SK-N-MC (cell line): ENCODE data around the gene JAK1.

ENCODE experiments used
- DNase-seq: peaks from one replicate; pipeline ENCODE4 v3.0.0-alpha.2; 2011; ENCODE audit warnings: low read depth, low spot score
- H3K27ac ChIP-seq: fragments of 200-600 bp; sonication (generic); 2 replicates; pipeline ENCODE4 v1.5.1; 2016; ENCODE audit warnings: mixed run types
- H3K36me3 ChIP-seq: fragments of 200-600 bp; sonication (generic); 2 replicates; pipeline ENCODE4 v1.6.1; 2017; ENCODE audit warnings: antibody characterized with exemption, low read length, mixed read lengths; ENCODE audit not compliant: insufficient read depth
- H3K4me3 ChIP-seq: fragments of 200-600 bp; sonication (generic); 2 replicates; pipeline ENCODE4 v1.5.1; 2016
- H3K9ac ChIP-seq: fragments of 200-600 bp; sonication (generic); 2 replicates; pipeline ENCODE4 v1.8.0; 2017; ENCODE audit warnings: mixed run types, mixed read lengths; ENCODE audit not compliant: insufficient read length
- H3K9me3 ChIP-seq: fragments of 200-600 bp; sonication (generic); 2 replicates; pipeline ENCODE4 v1.6.1; 2017; ENCODE audit warnings: low read depth, mild to moderate bottlenecking, antibody characterized with exemption, low read length, moderate library complexity, mixed read lengths
- EZH2 ChIP-seq: fragments of 200-600 bp; sonication (generic); IDR thresholded peaks from one replicate; pipeline ENCODE4 v1.6.1; 2017; ENCODE audit warnings: antibody characterized with exemption
- FOXP2 ChIP-seq: optimal IDR thresholded peaks from 2 replicates; pipeline ENCODE3; 2011; ENCODE audit warnings: mild to moderate bottlenecking, moderate library complexity; ENCODE audit not compliant: insufficient read depth; ENCODE audit errors: extremely low read length, control extremely low read depth
- POLR2AphosphoS5 ChIP-seq: IDR thresholded peaks from 2 replicates; pipeline ENCODE4 v1.6.1; 2012; ENCODE audit warnings: mild to moderate bottlenecking, low read depth, low read length, borderline replicate concordance

Gene JAK1

DNA sequence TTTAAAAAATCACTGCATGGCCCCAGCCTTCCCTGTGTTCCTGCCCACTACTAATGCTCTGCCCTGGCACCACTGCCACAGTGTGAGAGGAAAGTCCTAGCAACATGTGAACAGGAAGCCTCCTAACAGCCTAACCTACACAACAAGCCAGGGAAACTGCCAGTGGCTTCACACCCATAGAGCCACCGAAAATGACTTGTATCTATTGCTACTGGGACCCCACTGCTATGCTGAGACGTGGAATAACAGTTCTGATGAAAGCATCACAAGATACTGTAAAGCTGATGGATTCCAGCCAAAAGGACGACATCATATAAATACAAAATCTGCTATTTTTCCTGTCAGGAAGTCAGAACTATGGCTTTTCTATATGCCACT is 74.9 kb downstream of the JAK1 start:
- H3K4me3 ChIP-seq: peak overlapping the region; percentile 74
- DNase-seq: no peak

GRCh38 chr1:64890699-64891447 is 75.5 kb downstream of the JAK1 start:
- Histone ChIP-seq H3K36me3 (peaks cover 7% of the 10 kb centered on the region), H3K27ac (peak overlapping the region; percentile 95), H3K9ac (peak overlapping the region; percentile 64), H3K9me3 (no peaks in the 10 kb centered on the region), H3K4me3 (peak overlapping the region; percentile 74)
- DNase-seq: no peak
- TF ChIP-seq POLR2AphosphoS5: peak; percentile 44; the same call in 1 of the 2 replicates
- TF ChIP-seq EZH2: no peak

More for the DNA sequence above, 74.9 kb downstream of the JAK1 start:
- Histone ChIP-seq H3K9ac (peak overlapping the region; percentile 64), H3K9me3 (no peaks in the 10 kb centered on the region), H3K27ac (peak overlapping the region; percentile 95), H3K36me3 (peaks cover under 1% of the 10 kb centered on the region; the same call in 1 of the 2 replicates)
- TF ChIP-seq POLR2AphosphoS5 (no peak), EZH2 (no peak), FOXP2 (no peak)

DNA sequence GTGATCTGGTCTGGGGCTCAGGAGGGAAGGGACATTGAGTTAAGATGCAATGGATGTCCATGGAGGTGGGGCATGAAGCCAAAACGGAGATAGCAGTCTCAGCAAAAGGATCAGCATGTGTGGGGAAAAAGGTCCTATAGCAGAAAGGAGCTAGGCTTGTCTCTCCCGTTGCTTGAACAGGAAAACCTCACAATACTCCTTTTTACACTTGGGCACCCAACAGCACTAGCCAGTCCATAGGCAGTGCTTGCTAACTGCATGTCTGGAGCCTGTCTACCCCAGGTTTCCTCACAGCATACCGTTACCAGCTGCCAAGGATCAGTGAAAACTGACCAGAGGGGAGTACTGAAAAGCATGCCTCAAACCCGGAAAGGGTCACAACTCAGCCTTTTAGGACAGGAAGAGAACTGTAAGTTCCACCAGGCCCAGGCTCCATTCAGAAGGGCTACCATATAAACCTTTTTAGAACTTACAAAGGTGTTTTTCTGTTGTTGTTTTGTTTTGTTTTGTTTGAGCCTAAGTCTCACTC is 78.6 kb downstream of the JAK1 start:
- no peak for DNase-seq
- Histone ChIP-seq H3K9ac (no peak overlapping the region), H3K4me3 (no peak overlapping the region), H3K9me3 (no peaks in the 10 kb centered on the region), H3K36me3 (peaks cover 36% of the 10 kb centered on the region), H3K27ac (no peak overlapping the region)
- TF ChIP-seq FOXP2: no peak
- no peak for TF ChIP-seq POLR2AphosphoS5
- no peak for TF ChIP-seq EZH2

DNA sequence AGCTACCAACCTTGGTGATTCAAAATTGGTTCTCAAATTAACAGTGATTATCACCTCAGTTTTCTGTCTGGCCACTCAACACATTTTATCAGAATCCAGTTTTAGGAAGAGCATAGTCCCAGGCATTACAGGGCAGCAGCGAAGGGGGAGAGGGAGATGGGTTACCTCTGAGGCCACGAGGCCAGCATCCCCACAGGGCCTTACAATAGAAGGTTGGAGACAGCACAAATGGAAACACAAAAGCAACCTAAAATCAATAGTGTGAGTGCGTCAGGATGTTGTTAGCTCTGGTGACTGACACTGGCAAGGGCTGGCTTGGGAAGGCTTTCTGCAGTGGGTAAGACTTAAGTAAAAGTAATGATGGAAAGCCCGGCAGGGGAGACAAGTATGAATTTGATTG is 79.5 kb downstream of the JAK1 start:
- no peak overlapping the region for H3K27ac ChIP-seq
- TF ChIP-seq EZH2 (no peak), POLR2AphosphoS5 (no peak), FOXP2 (no peak)
- no peaks in the 10 kb centered on the region for H3K9me3 ChIP-seq
- peaks cover 45% of the 10 kb centered on the region for H3K36me3 ChIP-seq
- no peak for DNase-seq
- H3K9ac ChIP-seq: no peak overlapping the region
- no peak overlapping the region for H3K4me3 ChIP-seq

DNA sequence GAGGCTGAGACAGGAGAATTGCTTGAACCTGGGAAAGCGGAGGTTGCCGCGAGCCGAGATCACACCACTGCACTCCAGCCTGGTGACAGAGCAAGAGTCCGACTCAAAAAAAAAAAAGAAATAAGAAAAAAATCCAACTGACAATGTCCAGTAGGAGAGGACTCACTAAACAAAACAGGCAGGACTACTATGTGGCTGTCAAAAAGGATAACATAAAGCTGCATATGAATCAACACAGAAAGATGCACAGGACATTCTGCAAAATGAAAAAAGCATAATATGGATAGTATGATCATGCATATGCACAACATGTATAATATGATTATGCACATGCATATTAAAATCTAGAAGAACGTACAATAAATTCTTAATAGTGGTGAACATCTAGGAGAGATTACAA is 80.7 kb downstream of the JAK1 start:
- Histone ChIP-seq H3K4me3 (no peak overlapping the region), H3K9ac (no peak overlapping the region), H3K9me3 (no peaks in the 10 kb centered on the region), H3K27ac (no peak overlapping the region), H3K36me3 (peaks cover 55% of the 10 kb centered on the region)
- no peak for DNase-seq
- TF ChIP-seq EZH2 (no peak), FOXP2 (no peak), POLR2AphosphoS5 (no peak)

- no peak for DNase-seq
- no peak for TF ChIP-seq FOXP2
- TF ChIP-seq EZH2: no peak
- no peak for TF ChIP-seq POLR2AphosphoS5
- no peak overlapping the region for H3K9ac ChIP-seq
- H3K27ac ChIP-seq: no peak overlapping the region
- H3K9me3 ChIP-seq: no peaks in the 10 kb centered on the region
- H3K36me3 ChIP-seq: peaks cover 65% of the 10 kb centered on the region
- no peak overlapping the region for H3K4me3 ChIP-seq
Observed at GRCh38 chr1:64884261-64885040, 81.9 kb downstream of the JAK1 start.

- Histone ChIP-seq H3K27ac (0 out of 2 replicates have a peak overlapping the region, but pooled peaks have one; percentile 30), H3K9ac (no peak overlapping the region), H3K9me3 (no peaks in the 10 kb centered on the region), H3K4me3 (no peak overlapping the region), H3K36me3 (peaks cover 81% of the 10 kb centered on the region)
- DNase-seq: no peak
- TF ChIP-seq EZH2 (no peak), POLR2AphosphoS5 (no peak), FOXP2 (no peak)
Observed at GRCh38 chr1:64882574-64883255, 83.6 kb downstream of the JAK1 start.

GRCh38 chr1:64881281-64881680 is 85.1 kb downstream of the JAK1 start:
- DNase-seq: no peak
- peaks cover 93% of the 10 kb centered on the region for H3K36me3 ChIP-seq
- H3K27ac ChIP-seq: no peak overlapping the region
- H3K4me3 ChIP-seq: no peak overlapping the region
- TF ChIP-seq FOXP2 (no peak), EZH2 (no peak), POLR2AphosphoS5 (no peak)
- H3K9ac ChIP-seq: no peak overlapping the region
- no peaks in the 10 kb centered on the region for H3K9me3 ChIP-seq
